Caco-2 (cell line): ENCODE data around the gene VAV2. TPM values are rescaled to one million over a fixed set of nuclear protein-coding genes. Genes with fewer than 3 reads are reported as not detected.

Experiments
- BruUV-seq: library from RNA; stranded (reverse); fragments of 400-500 nt; replicated peaks from 2 replicates; lab custom pipeline; 2021; lab: Mats Ljungman, UMichigan
- CTCF ChIA-PET: fragments of 300-600 bp; sonication (Branson Sonifier 250); formaldehyde crosslinking; loops from one replicate; lab custom pipeline; 2022; ENCODE audit warnings: antibody characterized with exemption; lab: Charles Lee
- POLR2A ChIA-PET: fragments of 300-600 bp; sonication (Branson Sonifier 250); formaldehyde crosslinking; loops from one replicate; lab custom pipeline; 2022; ENCODE audit warnings: antibody characterized with exemption; lab: Charles Lee
- DNase-seq, 2 experiments: peaks; one replicate each; pipeline versions ENCODE4 v3.0.0 to v3.0.0-alpha.2; 2020 to 2022
- H3K27me3 ChIP-seq: replicated peaks from 2 replicates; pipeline ENCODE4 v1.6.0; 2011; ENCODE audit warnings: low read length; ENCODE audit not compliant: control insufficient read depth, insufficient read depth
- H3K36me3 ChIP-seq: 2 replicates; pipeline ENCODE4 v1.5.1; 2011; ENCODE audit warnings: low read length; ENCODE audit not compliant: control insufficient read depth, insufficient read depth
- H3K4me1 ChIP-seq: fragments of 250-450 bp; sonication (Bioruptor Pico); 2 replicates; pipeline ENCODE4 v1.5.1; 2020; ENCODE audit warnings: mild to moderate bottlenecking
- H3K4me3 ChIP-seq: 2 replicates; pipeline ENCODE4 v1.5.1; 2011; ENCODE audit warnings: low read depth, mild to moderate bottlenecking, control low read depth, low read length
- H3K9me3 ChIP-seq: fragments of 250-450 bp; sonication (Bioruptor Pico); 2 replicates; pipeline ENCODE4 v1.5.1; 2020; ENCODE audit warnings: mild to moderate bottlenecking, moderate library complexity
- H3K27ac Mint-ChIP-seq: one replicate; pipeline ENCODE4 v1.8.0; 2022; ENCODE audit warnings: mixed read lengths; ENCODE audit not compliant: unreplicated experiment
- H3K27me3 Mint-ChIP-seq: one replicate; pipeline ENCODE4 v1.8.0; 2022; ENCODE audit warnings: mixed read lengths; ENCODE audit not compliant: insufficient read depth, unreplicated experiment
- H3K36me3 Mint-ChIP-seq: one replicate; pipeline ENCODE4 v1.8.0; 2022; ENCODE audit warnings: mild to moderate bottlenecking, mixed read lengths; ENCODE audit not compliant: insufficient read depth, unreplicated experiment
- H3K4me1 Mint-ChIP-seq: one replicate; pipeline ENCODE4 v1.8.0; 2022; ENCODE audit warnings: low read depth, mixed read lengths; ENCODE audit not compliant: unreplicated experiment
- H3K4me3 Mint-ChIP-seq: one replicate; pipeline ENCODE4 v1.8.0; 2022; ENCODE audit warnings: mild to moderate bottlenecking, moderate library complexity, mixed read lengths; ENCODE audit not compliant: unreplicated experiment
- H3K9me3 Mint-ChIP-seq: one replicate; pipeline ENCODE4 v1.8.0; 2022; ENCODE audit warnings: mixed read lengths; ENCODE audit not compliant: unreplicated experiment
- intact Hi-C: fragments of 100-400 bp; cut with micrococcal nuclease; formaldehyde crosslinking; loops from one replicate; pipeline ENCODE4 v1.10.0; 2022; ENCODE audit not compliant: unreplicated experiment
- total RNA-seq: library from RNA; stranded (reverse); gene quantifications from 2 replicates; pipeline ENCODE4 v1.2.3, GENCODE V29; 2022
- TF ChIP-seq, protein P1 (sequence below), 2 experiments: fragments of 200-600 bp in 1 of 2; IDR thresholded peaks; 1 replicate in 1 of 2; 2 replicates in 1 of 2; pipeline versions ENCODE4 v1.5.1 to v1.8.0; 2011 to 2022; ENCODE audit warnings: antibody characterized with exemption in 1 of 2, control low read depth in 1 of 2, inconsistent platforms in 1 of 2, low read depth in 1 of 2, low read length in 1 of 2, mild to moderate bottlenecking in 1 of 2, moderate library complexity in 1 of 2; ENCODE audit not compliant: insufficient read depth in 1 of 2, severe bottlenecking in 1 of 2, unreplicated experiment in 1 of 2

Gene VAV2
- total RNA-seq, 1 experiment from 2014 or later, result 55.3 TPM

DNA sequence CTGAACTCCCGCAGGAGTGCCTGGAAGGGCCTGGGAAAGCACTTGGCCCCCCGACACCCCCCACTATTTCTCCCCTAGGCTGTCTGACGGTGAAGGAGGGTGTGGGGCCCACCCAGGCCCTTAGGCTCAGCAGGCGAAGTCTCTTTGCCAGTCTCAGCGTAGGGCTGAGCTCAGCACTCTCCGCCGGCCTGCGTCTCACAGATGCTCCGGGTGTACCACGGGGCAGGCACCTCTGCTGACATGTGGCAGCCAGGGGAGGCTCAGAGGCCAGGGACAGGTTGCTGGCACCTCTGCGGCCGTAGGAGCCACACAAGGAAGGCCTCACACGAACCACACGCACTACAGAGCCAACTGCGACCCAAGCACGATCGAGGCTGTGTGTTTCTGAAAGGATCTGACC, 114.2 kb downstream of the VAV2 start:
- intact Hi-C loops, result no loop called here
- Histone ChIP-seq H3K4me1 (peaks cover 53% of the 10 kb centered on the region), H3K36me3 (peaks cover 6% of the 10 kb centered on the region), H3K9me3 (no peaks in the 10 kb centered on the region), H3K27me3 (no peaks in the 10 kb centered on the region), H3K4me3 (no peak overlapping the region)
- peak overlapping the region; percentile 45 for H3K27ac Mint-ChIP-seq
- DNase-seq, result no peak
- no peak overlapping the region for H3K4me3 Mint-ChIP-seq
- H3K36me3 Mint-ChIP-seq, result peaks cover 31% of the 10 kb centered on the region
- H3K4me1 Mint-ChIP-seq, result peaks cover 42% of the 10 kb centered on the region
- ChIA-PET POLR2A (no interaction called here), CTCF (no interaction called here)
- H3K9me3 Mint-ChIP-seq, result no peaks in the 10 kb centered on the region
- BruUV-seq, result no TSS peak
- H3K27me3 Mint-ChIP-seq, result no peaks in the 10 kb centered on the region
- TF ChIP-seq, protein P1, sequence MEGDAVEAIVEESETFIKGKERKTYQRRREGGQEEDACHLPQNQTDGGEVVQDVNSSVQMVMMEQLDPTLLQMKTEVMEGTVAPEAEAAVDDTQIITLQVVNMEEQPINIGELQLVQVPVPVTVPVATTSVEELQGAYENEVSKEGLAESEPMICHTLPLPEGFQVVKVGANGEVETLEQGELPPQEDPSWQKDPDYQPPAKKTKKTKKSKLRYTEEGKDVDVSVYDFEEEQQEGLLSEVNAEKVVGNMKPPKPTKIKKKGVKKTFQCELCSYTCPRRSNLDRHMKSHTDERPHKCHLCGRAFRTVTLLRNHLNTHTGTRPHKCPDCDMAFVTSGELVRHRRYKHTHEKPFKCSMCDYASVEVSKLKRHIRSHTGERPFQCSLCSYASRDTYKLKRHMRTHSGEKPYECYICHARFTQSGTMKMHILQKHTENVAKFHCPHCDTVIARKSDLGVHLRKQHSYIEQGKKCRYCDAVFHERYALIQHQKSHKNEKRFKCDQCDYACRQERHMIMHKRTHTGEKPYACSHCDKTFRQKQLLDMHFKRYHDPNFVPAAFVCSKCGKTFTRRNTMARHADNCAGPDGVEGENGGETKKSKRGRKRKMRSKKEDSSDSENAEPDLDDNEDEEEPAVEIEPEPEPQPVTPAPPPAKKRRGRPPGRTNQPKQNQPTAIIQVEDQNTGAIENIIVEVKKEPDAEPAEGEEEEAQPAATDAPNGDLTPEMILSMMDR (IDR thresholded peaks at IDR 0.05; ENCODE audit: insufficient read depth in 1 of 2, low read depth in 1 of 2, low read length in 1 of 2, severe bottlenecking in 1 of 2, unreplicated experiment in 1 of 2), result no peak

- intact Hi-C loops, result no loop called here
- Histone ChIP-seq H3K4me1 (peaks cover 46% of the 10 kb centered on the region), H3K36me3 (peaks cover 6% of the 10 kb centered on the region), H3K9me3 (no peaks in the 10 kb centered on the region), H3K27me3 (no peaks in the 10 kb centered on the region), H3K4me3 (no peak overlapping the region)
- BruUV-seq, result no TSS peak
- Mint-ChIP-seq H3K27ac (peak overlapping the region; percentile 45), H3K4me1 (peaks cover 40% of the 10 kb centered on the region), H3K4me3 (no peak overlapping the region), H3K36me3 (peaks cover 33% of the 10 kb centered on the region), H3K27me3 (no peaks in the 10 kb centered on the region), H3K9me3 (no peaks in the 10 kb centered on the region)
- ChIA-PET POLR2A (no interaction called here), CTCF (no interaction called here)
- TF ChIP-seq, protein P1 (IDR thresholded peaks at IDR 0.05; ENCODE audit: insufficient read depth in 1 of 2, low read depth in 1 of 2, low read length in 1 of 2, severe bottlenecking in 1 of 2, unreplicated experiment in 1 of 2), result no peak
- DNase-seq, result no peak
These were observed 114.8 kb downstream of the VAV2 start for GRCh38 chr9:133877327-133877726.

- Histone ChIP-seq H3K4me3 (no peak overlapping the region), H3K9me3 (no peaks in the 10 kb centered on the region), H3K4me1 (peaks cover 41% of the 10 kb centered on the region), H3K36me3 (peaks cover 6% of the 10 kb centered on the region), H3K27me3 (no peaks in the 10 kb centered on the region)
- Mint-ChIP-seq H3K4me1 (peaks cover 35% of the 10 kb centered on the region), H3K4me3 (no peak overlapping the region), H3K27ac (peak overlapping the region; percentile 46), H3K27me3 (no peaks in the 10 kb centered on the region), H3K9me3 (no peaks in the 10 kb centered on the region), H3K36me3 (peaks cover 36% of the 10 kb centered on the region)
- intact Hi-C loops, result no loop called here
- POLR2A ChIA-PET, result no interaction called here
- DNase-seq, result no peak
- no TSS peak for BruUV-seq
- TF ChIP-seq, protein P1 (IDR thresholded peaks at IDR 0.05; ENCODE audit: insufficient read depth in 1 of 2, low read depth in 1 of 2, low read length in 1 of 2, severe bottlenecking in 1 of 2, unreplicated experiment in 1 of 2), result no peak
- CTCF ChIA-PET, result no interaction called here
These were observed 115.3 kb downstream of the VAV2 start for GRCh38 chr9:133876836-133877235.
